ENCODE measurements around the gene ASTN1.

The ASTN1 gene

DNA sequence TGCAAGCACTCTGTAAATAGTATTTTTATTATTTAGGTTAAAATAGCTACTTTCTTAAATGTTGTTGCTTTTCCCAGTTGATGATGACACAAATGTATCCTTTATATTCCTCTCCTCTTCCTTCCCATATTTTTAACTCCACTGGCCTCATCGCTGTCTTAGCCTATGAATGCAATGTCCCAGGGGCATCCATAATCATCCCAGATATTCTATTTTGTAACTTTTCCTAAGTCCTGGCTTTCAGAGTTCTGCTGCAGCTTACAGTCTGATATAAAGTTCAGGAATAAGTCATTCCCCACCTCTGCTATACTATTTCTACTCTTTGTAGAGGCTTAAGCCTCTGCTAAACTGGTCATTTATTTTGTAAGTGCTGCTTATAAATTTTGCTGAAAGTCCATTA lies 58.3 kb downstream of the ASTN1 start:
- no peak overlapping the region for H3K4me3 ChIP-seq (ENCODE audit: low read depth, low read length)
- TF ChIP-seq, protein P1, sequence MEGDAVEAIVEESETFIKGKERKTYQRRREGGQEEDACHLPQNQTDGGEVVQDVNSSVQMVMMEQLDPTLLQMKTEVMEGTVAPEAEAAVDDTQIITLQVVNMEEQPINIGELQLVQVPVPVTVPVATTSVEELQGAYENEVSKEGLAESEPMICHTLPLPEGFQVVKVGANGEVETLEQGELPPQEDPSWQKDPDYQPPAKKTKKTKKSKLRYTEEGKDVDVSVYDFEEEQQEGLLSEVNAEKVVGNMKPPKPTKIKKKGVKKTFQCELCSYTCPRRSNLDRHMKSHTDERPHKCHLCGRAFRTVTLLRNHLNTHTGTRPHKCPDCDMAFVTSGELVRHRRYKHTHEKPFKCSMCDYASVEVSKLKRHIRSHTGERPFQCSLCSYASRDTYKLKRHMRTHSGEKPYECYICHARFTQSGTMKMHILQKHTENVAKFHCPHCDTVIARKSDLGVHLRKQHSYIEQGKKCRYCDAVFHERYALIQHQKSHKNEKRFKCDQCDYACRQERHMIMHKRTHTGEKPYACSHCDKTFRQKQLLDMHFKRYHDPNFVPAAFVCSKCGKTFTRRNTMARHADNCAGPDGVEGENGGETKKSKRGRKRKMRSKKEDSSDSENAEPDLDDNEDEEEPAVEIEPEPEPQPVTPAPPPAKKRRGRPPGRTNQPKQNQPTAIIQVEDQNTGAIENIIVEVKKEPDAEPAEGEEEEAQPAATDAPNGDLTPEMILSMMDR (IDR thresholded peaks at IDR 0.05; ENCODE audit: insufficient read depth, low read length, missing control alignments) = no peak
- no peak for DNase-seq (ENCODE audit: low read depth, low spot score)
- ChIA-PET POLR2A (no interaction called here), CTCF (no interaction called here)

DNA sequence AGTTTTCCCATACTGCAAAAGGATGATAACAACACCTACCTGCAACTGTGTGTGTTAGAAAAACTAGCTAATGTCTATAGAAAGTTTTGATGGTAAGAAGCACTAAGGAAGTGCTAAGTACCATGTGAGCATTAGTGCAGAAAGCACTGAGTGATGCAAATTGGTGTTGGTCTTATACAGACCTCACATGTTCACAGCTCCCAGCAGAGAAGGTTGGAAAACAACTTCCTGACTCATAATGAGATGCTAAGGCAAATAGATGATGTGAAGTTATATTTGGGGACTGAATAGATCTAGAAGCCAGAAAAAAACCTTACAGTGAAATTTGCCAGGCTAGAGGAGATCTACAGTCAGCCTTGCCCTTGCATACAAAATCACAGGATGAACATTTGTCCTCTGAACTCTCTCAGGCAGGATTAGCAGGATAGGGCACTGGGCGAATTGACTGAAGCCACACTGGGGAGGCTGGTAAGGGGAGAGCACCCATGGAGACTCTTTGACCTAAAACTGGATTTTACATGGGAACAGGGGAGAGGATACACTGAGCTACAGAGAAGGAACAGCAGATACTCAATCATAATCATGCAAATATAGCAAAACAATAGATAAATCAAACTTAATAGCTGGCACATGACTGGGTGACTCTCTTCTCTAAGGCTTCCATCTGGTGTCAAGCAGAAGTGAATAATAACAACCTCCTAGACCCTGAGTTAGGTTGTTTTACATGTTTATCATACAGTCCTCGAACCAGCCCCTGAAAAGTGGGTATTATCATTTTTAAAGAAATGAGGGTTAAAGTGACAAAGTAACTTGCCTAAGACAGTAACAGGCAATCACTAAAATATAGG lies 61.3 kb downstream of the ASTN1 start:
- CTCF ChIA-PET = no interaction called here
- POLR2A ChIA-PET = no interaction called here
- no peak for DNase-seq (ENCODE audit: low read depth, low spot score)
- no peak overlapping the region for H3K4me3 ChIP-seq (ENCODE audit: low read depth, low read length)
- TF ChIP-seq, protein P1 (IDR thresholded peaks at IDR 0.05; ENCODE audit: insufficient read depth, low read length, missing control alignments) = no peak

DNA sequence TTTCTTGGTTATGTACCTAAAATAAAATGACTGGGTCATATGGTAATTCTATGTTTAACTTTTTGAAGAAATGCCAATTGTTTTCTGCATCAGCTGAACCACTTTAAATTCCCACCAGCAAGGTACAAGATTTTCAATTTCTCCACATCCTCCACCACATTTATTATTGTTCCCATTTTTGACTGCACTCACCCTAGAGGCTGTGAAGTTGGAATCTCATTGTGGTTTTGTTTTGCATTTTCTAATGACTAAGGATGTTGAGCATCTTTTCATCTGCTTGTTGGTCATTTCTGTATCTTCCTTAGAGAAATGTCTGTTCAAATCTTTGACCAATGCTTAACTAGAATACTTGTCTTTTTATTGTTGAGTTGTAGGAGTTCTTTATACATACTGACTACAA lies 72.5 kb downstream of the ASTN1 start:
- TF ChIP-seq, protein P1 (IDR thresholded peaks at IDR 0.05; ENCODE audit: insufficient read depth, low read length, missing control alignments) = no peak
- ChIA-PET POLR2A (no interaction called here), CTCF (no interaction called here)
- H3K4me3 ChIP-seq (ENCODE audit: low read depth, low read length) = no peak overlapping the region
- no peak for DNase-seq (ENCODE audit: low read depth, low spot score)

DNA sequence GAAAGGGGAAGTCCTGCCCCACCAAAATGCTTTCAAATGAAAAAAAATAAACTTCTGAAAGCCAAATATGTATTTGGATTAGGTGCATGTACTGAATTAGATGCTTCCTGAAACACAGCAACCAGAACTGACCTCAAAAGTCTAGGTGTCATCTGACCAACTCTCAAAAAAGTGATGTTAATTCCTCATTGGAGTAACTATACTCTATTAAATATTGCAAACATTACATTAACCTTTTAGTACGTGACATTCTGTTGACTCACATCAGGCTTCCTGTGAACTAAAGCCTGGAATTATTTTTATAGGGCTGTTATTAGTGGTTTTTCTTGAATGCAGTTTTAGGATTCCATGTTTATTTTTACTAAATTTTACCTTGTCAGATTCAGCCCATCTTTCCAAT lies 73.5 kb downstream of the ASTN1 start:
- no peak overlapping the region for H3K4me3 ChIP-seq (ENCODE audit: low read depth, low read length)
- POLR2A ChIA-PET = no interaction called here
- CTCF ChIA-PET = no interaction called here
- DNase-seq (ENCODE audit: low read depth, low spot score) = no peak
- TF ChIP-seq, protein P1 (IDR thresholded peaks at IDR 0.05; ENCODE audit: insufficient read depth, low read length, missing control alignments) = no peak

DNA sequence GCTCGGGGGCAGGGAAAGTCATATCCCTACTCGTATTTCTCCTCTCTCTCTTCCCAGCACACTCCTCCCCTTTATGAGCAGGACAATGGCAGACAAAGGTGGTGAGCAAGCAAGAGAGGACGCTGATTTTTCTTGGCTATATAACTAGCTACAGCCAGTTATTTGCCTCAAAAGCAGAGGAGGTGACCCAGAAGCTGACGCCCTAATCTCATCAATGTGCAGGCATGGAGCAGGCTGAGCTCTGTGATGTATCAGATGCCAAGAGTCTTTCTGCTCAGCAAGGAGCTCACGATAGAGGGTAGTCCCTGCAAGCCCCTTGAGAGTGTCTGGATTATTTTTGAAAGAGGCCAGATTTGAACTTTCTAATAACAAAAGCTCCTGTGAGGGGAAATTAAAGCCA lies 75.5 kb downstream of the ASTN1 start:
- no peak overlapping the region for H3K4me3 ChIP-seq (ENCODE audit: low read depth, low read length)
- ChIA-PET POLR2A (no interaction called here), CTCF (no interaction called here)
- DNase-seq (ENCODE audit: low read depth, low spot score) = no peak
- TF ChIP-seq, protein P1 (IDR thresholded peaks at IDR 0.05; ENCODE audit: insufficient read depth, low read length, missing control alignments) = no peak

DNA sequence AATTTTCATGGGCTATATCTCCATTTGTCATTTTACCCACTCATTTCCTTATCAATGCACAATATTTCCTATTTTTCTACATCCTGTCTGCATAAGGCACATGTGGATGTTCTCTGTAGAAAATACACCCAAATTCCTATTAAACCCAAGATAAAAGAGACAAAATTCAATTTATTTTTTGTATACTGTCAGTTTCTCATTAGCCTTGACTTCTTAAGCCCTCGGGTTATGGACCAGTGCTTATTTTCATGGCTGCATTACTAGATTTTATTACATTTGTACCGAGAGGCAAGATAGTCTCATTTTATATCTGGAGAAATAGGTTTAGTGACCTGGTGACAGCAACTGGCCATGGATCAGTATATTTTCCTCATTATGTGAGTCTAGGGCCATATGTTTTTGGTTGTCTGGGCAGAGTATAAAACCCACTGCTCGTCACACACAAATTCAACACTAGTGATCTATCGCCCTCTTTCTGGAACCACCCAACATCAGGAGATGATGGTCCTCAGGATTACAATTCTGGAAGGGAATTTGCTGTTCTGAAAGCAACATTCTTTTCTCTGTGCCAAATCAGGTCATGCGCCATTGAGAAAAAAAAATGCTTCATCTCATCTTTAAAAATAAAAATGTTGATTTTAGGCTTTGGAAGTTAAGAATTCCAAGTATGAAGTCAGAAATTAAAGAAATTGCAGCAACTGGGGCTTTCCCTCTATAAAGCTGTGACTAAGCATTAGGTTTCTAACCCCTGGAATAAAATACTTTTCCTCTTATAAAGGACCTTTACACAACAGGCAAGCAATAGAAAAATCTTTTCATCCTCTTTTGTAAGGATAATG lies 81.4 kb downstream of the ASTN1 start:
- ChIA-PET POLR2A (no interaction called here), CTCF (no interaction called here)
- H3K4me3 ChIP-seq (ENCODE audit: low read depth, low read length) = no peak overlapping the region
- TF ChIP-seq, protein P1 (IDR thresholded peaks at IDR 0.05; ENCODE audit: insufficient read depth, low read length, missing control alignments) = no peak
- DNase-seq (ENCODE audit: low read depth, low spot score) = no peak
